KMS-11 (cell line): ENCODE measurements around the gene ZNF26.

Experiments used
- H2AFZ ChIP-seq: fragments of 200-600 bp; sonication (generic); 2 replicates; pipeline ENCODE4 v1.6.1; 2016; ENCODE audit warnings: antibody characterized with exemption, mixed run types, low read depth
- H3K27ac ChIP-seq: fragments of 200-600 bp; sonication (generic); 2 replicates; pipeline ENCODE4 v1.6.1; 2016; ENCODE audit warnings: mild to moderate bottlenecking, mixed run types
- H3K27me3 ChIP-seq: fragments of 200-600 bp; sonication (generic); 2 replicates; pipeline ENCODE4 v1.6.1; 2017; ENCODE audit warnings: mild to moderate bottlenecking, low read depth, mixed run types, moderate library complexity; ENCODE audit not compliant: insufficient read depth
- H3K36me3 ChIP-seq: fragments of 200-600 bp; sonication (generic); 2 replicates; pipeline ENCODE4 v1.6.1; 2017; ENCODE audit warnings: mild to moderate bottlenecking, mixed run types; ENCODE audit not compliant: insufficient read depth
- H3K4me1 ChIP-seq: fragments of 200-600 bp; sonication (generic); 2 replicates; pipeline ENCODE4 v1.6.1; 2016; ENCODE audit warnings: mild to moderate bottlenecking, low read depth, mixed run types; ENCODE audit not compliant: poor library complexity, severe bottlenecking
- H3K4me2 ChIP-seq: fragments of 200-600 bp; sonication (generic); 2 replicates; pipeline ENCODE4 v1.7.0; 2016; ENCODE audit warnings: mild to moderate bottlenecking, mixed run types
- H3K4me3 ChIP-seq: fragments of 200-600 bp; sonication (generic); IDR thresholded peaks from 2 replicates; pipeline ENCODE4 v1.6.1; 2017; ENCODE audit warnings: low read depth, low read length, mixed read lengths; ENCODE audit not compliant: insufficient read depth
- H3K79me2 ChIP-seq: fragments of 200-600 bp; sonication (generic); 2 replicates; pipeline ENCODE4 v1.6.1; 2016; ENCODE audit warnings: low read depth, mixed run types; ENCODE audit not compliant: insufficient read depth
- H3K9ac ChIP-seq: fragments of 200-600 bp; sonication (generic); 2 replicates; pipeline ENCODE4 v1.6.1; 2016; ENCODE audit warnings: mild to moderate bottlenecking, mixed run types
- H4K20me1 ChIP-seq: fragments of 200-600 bp; sonication (generic); 2 replicates; pipeline ENCODE4 v1.6.1; 2016; ENCODE audit warnings: mild to moderate bottlenecking, mixed run types; ENCODE audit not compliant: insufficient read depth
- TF ChIP-seq, protein P1 (sequence below): fragments of 200-600 bp; sonication (generic); conservative IDR thresholded peaks from 2 replicates; pipeline ENCODE4 v1.6.1; 2017; ENCODE audit warnings: low read depth, mild to moderate bottlenecking, antibody characterized with exemption, low read length, moderate library complexity, mixed read lengths

The ZNF26 gene

GRCh38 chr12:132952371-132953162, 33.6 kb upstream of the ZNF26 start:
- no peak overlapping the region for H2AFZ ChIP-seq
- H3K9ac ChIP-seq, result no peak overlapping the region
- TF ChIP-seq, protein P1, sequence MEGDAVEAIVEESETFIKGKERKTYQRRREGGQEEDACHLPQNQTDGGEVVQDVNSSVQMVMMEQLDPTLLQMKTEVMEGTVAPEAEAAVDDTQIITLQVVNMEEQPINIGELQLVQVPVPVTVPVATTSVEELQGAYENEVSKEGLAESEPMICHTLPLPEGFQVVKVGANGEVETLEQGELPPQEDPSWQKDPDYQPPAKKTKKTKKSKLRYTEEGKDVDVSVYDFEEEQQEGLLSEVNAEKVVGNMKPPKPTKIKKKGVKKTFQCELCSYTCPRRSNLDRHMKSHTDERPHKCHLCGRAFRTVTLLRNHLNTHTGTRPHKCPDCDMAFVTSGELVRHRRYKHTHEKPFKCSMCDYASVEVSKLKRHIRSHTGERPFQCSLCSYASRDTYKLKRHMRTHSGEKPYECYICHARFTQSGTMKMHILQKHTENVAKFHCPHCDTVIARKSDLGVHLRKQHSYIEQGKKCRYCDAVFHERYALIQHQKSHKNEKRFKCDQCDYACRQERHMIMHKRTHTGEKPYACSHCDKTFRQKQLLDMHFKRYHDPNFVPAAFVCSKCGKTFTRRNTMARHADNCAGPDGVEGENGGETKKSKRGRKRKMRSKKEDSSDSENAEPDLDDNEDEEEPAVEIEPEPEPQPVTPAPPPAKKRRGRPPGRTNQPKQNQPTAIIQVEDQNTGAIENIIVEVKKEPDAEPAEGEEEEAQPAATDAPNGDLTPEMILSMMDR, result no peak
- no peaks in the 10 kb centered on the region for H3K79me2 ChIP-seq
- no peak overlapping the region for H3K4me3 ChIP-seq
- H4K20me1 ChIP-seq, result no peaks in the 10 kb centered on the region
- no peak overlapping the region for H3K4me2 ChIP-seq
- no peak overlapping the region for H3K27ac ChIP-seq
- no peaks in the 10 kb centered on the region for H3K36me3 ChIP-seq
- H3K27me3 ChIP-seq, result no peaks in the 10 kb centered on the region
- H3K4me1 ChIP-seq, result no peaks in the 10 kb centered on the region

- Histone ChIP-seq H3K4me2 (no peak overlapping the region), H3K27ac (no peak overlapping the region), H3K79me2 (no peaks in the 10 kb centered on the region), H2AFZ (no peak overlapping the region), H3K36me3 (no peaks in the 10 kb centered on the region), H3K27me3 (no peaks in the 10 kb centered on the region), H3K4me3 (no peak overlapping the region), H4K20me1 (no peaks in the 10 kb centered on the region), H3K4me1 (no peaks in the 10 kb centered on the region), H3K9ac (no peak overlapping the region)
- TF ChIP-seq, protein P1, result no peak
Observed at GRCh38 chr12:132953163-132953425, 33.1 kb upstream of the ZNF26 start.

GRCh38 chr12:132953771-132954170, 32.4 kb upstream of the ZNF26 start:
- Histone ChIP-seq H3K27me3 (no peaks in the 10 kb centered on the region), H3K9ac (no peak overlapping the region), H3K4me3 (no peak overlapping the region), H3K36me3 (no peaks in the 10 kb centered on the region), H4K20me1 (no peaks in the 10 kb centered on the region), H3K27ac (no peak overlapping the region), H3K4me1 (no peaks in the 10 kb centered on the region), H3K4me2 (no peak overlapping the region), H2AFZ (no peak overlapping the region), H3K79me2 (no peaks in the 10 kb centered on the region)
- TF ChIP-seq, protein P1, result no peak

DNA sequence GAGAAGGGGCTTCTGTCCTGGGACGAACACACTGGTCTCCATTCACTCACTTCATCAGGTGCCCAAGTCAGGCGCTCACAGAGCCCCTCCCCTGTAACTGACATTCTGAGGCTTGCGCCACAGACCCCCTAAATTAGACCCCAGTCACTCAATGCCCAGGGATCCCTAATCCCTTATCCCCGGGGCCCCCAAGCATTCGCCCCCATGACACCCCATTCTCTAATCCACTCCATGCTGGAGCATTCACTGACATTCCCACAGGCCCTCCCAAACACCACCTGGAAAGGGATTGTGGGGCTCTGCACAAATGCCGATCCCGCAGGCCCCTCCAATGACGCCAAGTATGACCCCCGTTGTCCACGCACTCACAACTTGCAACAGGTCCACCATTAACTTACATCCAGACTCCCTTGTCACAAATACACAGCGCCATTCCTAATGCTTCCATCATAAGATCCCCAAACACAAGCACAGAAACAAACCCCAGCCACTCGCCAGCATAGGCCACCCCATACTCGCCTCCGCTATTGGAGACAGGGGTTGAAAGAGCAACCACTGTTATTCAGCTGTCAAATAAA, 31.6 kb upstream of the ZNF26 start:
- no peaks in the 10 kb centered on the region for H3K36me3 ChIP-seq
- no peaks in the 10 kb centered on the region for H4K20me1 ChIP-seq
- H2AFZ ChIP-seq, result no peak overlapping the region
- H3K4me2 ChIP-seq, result no peak overlapping the region
- H3K4me1 ChIP-seq, result no peaks in the 10 kb centered on the region
- no peak overlapping the region for H3K4me3 ChIP-seq
- H3K27ac ChIP-seq, result no peak overlapping the region
- H3K9ac ChIP-seq, result no peak overlapping the region
- no peaks in the 10 kb centered on the region for H3K27me3 ChIP-seq
- no peaks in the 10 kb centered on the region for H3K79me2 ChIP-seq
- TF ChIP-seq, protein P1, result no peak
